Right lobe of liver (tissue), 4 donors: ENCODE data around the gene CATSPER3.

Experiments used
- POLR2A ChIP-seq: fragments of 450-650 bp; IDR thresholded peaks from one replicate; pipeline ENCODE4 v1.6.1; 2017; ENCODE audit warnings: antibody characterized with exemption, mild to moderate bottlenecking
- TF ChIP-seq, protein P1 (sequence below), 4 donors: fragments of 200-600 bp in 3 of 4; fragments of 450-650 bp in 1 of 4; IDR thresholded peaks; one replicate each; pipeline versions ENCODE4 v1.5.1 to v1.8.0; 2016 to 2022; ENCODE audit warnings: antibody characterized with exemption in 4 of 4, mild to moderate bottlenecking in 2 of 4
- donor health status: DM: no; HTN: no; CAD: no.
- donor health status: DM: no; HTN: no; CAD: no.
- donor health status: DM: no; HTN: yes; CAD: no.

DNA sequence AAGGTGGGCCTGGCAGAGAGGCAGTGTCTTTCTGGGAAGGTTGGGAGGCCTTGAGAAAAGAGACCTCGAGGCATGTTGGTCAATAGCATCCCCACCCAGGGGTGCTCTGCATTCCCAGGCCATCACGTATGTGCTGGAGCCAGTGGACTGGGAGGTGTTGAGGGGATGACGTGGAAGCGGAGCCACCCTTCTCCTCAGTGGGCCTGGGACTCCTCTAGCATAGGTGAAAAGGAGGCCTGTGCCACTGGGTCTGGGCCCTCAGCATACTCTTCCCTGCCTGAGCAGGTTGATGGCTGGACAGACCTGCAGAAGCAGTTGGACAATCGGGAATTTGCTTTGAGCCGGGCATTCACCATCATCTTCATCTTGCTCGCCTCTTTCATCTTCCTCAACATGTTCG, 40.8 kb downstream of the CATSPER3 start:
- TF ChIP-seq, protein P1, sequence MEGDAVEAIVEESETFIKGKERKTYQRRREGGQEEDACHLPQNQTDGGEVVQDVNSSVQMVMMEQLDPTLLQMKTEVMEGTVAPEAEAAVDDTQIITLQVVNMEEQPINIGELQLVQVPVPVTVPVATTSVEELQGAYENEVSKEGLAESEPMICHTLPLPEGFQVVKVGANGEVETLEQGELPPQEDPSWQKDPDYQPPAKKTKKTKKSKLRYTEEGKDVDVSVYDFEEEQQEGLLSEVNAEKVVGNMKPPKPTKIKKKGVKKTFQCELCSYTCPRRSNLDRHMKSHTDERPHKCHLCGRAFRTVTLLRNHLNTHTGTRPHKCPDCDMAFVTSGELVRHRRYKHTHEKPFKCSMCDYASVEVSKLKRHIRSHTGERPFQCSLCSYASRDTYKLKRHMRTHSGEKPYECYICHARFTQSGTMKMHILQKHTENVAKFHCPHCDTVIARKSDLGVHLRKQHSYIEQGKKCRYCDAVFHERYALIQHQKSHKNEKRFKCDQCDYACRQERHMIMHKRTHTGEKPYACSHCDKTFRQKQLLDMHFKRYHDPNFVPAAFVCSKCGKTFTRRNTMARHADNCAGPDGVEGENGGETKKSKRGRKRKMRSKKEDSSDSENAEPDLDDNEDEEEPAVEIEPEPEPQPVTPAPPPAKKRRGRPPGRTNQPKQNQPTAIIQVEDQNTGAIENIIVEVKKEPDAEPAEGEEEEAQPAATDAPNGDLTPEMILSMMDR (IDR thresholded peaks at IDR 0.05) = no peak
- TF ChIP-seq POLR2A = no peak
